HG03045 (cell line): ENCODE measurements around the gene PCDHB8.
"Not testable (repeated sequence)": the region's sequence is repeated elsewhere in the genome, so short reads cannot be mapped to it uniquely, and the experiment has no call there.

Source experiments
- ATAC-seq: cut with Tn5 transposase; IDR thresholded peaks from one replicate; pipeline ENCODE4 v1.9.1; 2021; ENCODE audit warnings: mild to moderate bottlenecking, moderate library complexity; ENCODE audit not compliant: unreplicated experiment

Gene PCDHB8

GRCh38 chr5:141224844-141225243 lies 47.3 kb downstream of the PCDHB8 start:
- ATAC-seq, result not testable (repeated sequence)

- not testable (repeated sequence) for ATAC-seq
These were observed 47.8 kb downstream of the PCDHB8 start for GRCh38 chr5:141225421-141225820.
